Stimulated activated CD4-positive, alpha-beta T cell treated with anti-CD3 and anti-CD28 coated beads, Interleukin-2, amount 100 ng/mL, for 24 hours (primary cell): ENCODE results near the gene ETFDH.

Experiments
- DNase-seq, 2 donors: peaks; one replicate each; pipeline ENCODE4 v3.0.0-alpha.2; 2020

Gene ETFDH

DNA sequence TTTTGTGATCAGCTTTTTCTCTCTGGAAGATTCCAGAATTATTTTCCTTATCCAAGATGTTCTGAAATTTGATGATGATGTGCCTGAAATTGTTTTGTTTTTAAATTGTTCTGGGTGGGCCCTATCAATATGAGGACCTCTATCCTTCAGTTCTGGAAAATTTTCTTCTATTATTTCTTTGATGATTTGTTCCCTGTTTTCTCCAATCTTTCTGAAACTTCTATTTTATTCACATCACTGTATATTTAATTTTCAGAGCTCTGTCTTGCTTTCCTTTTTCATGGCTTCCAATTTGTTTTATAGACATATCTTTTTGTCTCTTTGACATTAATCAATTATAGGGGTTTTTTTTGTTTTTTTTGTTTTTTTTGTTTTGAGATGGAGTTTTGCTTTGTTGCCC, 84.5 kb downstream of the ETFDH start:
- no peak for DNase-seq

DNA sequence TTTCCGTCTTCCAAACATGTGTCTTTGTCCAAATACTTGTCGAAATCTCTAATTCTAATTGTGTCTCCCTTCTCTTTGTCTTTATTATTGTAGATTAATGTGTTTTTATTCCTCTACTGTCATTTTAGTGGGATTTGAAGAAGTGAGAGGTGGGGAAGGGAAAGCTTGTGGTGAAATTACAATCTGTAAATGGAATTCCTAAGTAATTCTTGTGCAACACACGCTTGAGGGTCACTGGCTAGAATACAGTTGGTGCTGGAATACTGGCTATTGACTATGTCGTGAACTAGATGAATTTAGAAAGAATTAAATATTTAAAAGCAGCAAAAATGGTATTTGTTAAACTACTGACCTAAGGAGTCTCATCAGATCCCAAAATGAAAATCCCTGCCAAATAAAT, 86.0 kb downstream of the ETFDH start:
- no peak for DNase-seq

DNA sequence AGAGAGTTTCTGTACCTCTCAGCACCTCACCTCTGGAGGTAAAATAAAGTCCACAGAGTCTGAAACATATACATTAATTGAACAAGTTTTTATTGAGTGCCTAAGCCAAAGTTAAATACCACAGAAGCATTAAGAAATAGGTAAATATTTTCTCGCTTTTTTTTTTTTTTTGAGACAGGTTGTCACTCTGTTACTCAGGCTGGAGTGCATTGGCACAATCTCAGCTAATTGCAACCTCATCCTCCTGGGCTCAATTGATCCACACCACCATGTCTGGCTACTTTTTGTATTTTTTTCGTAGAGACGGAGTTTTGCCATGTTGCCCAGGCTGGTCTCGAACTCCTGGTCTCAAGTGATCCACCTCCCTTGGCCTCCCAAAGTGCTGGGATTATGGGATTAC, 86.6 kb downstream of the ETFDH start:
- no peak for DNase-seq
